Progenitor cell of endocrine pancreas (in vitro differentiated cells): ENCODE measurements around the gene UQCRQ. TPM values are rescaled to one million over a fixed set of nuclear protein-coding genes. Genes with fewer than 3 reads are reported as not detected.

ENCODE experiments used
- DNase-seq: peaks from one replicate; pipeline ENCODE4 v3.0.0; 2021; ENCODE audit warnings: low spot score; ENCODE audit not compliant: unreplicated experiment
- H3K27ac Mint-ChIP-seq: 2 replicates; pipeline ENCODE4 v1.8.0; 2021; ENCODE audit warnings: mild to moderate bottlenecking, moderate library complexity, mixed read lengths
- H3K27me3 Mint-ChIP-seq: 2 replicates; pipeline ENCODE4 v1.8.0; 2021; ENCODE audit warnings: mixed read lengths
- H3K36me3 Mint-ChIP-seq: 2 replicates; pipeline ENCODE4 v1.8.0; 2022; ENCODE audit warnings: mixed read lengths; ENCODE audit not compliant: insufficient read depth
- H3K4me1 Mint-ChIP-seq: 2 replicates; pipeline ENCODE4 v1.8.0; 2021; ENCODE audit warnings: low read depth, mixed read lengths
- H3K4me3 Mint-ChIP-seq: 2 replicates; pipeline ENCODE4 v1.8.0; 2021; ENCODE audit warnings: low read depth, mild to moderate bottlenecking, moderate library complexity, mixed read lengths
- H3K9me3 Mint-ChIP-seq: 2 replicates; pipeline ENCODE4 v1.8.0; 2021; ENCODE audit warnings: low read depth, mixed read lengths
- total RNA-seq: library from RNA; stranded (reverse); gene quantifications from 2 replicates; pipeline ENCODE4 v1.2.1, GENCODE V29; 2021
- TF ChIP-seq, protein P1 (sequence below): fragments of 200-600 bp; sonication (generic); IDR thresholded peaks from one replicate; pipeline ENCODE4 v1.5.0; 2021; ENCODE audit warnings: antibody characterized with exemption, mild to moderate bottlenecking; ENCODE audit not compliant: unreplicated experiment

UQCRQ gene
- total RNA-seq, 1 donor from 2014 or later: 230 TPM

DNA sequence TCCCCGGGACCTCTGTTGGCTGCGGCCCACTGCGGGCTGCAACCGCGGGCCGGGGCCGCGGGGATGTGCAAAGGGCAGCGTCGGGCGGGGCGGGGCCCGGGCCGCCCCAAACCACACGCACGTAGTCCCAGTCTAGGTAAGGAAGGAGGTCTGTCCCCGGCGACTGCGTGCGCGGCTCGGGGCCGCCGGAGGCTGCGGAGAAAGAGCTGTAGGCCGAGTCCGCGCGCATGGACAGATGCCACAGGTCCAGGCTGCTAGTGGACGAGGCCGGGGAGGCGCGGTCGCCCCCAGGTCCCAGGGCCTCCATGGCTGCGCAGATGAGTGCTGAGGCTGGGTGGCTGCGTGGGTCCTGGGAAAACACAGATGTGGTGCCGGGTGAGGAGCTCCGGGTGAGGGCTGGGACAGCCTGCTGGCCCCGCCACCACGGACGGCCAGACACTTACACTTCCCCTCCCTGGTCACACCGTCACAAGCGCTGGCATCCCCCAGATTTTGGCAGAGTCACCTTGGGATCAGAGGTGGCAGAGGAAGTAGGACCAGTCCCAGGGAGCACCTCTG, 40.5 kb upstream of the UQCRQ start:
- peak overlapping the region; percentile 19 for H3K4me3 Mint-ChIP-seq
- no peak overlapping the region for H3K27ac Mint-ChIP-seq
- H3K4me1 Mint-ChIP-seq: peaks cover 5% of the 10 kb centered on the region
- DNase-seq: no peak
- H3K27me3 Mint-ChIP-seq: peaks cover 36% of the 10 kb centered on the region
- TF ChIP-seq, protein P1, sequence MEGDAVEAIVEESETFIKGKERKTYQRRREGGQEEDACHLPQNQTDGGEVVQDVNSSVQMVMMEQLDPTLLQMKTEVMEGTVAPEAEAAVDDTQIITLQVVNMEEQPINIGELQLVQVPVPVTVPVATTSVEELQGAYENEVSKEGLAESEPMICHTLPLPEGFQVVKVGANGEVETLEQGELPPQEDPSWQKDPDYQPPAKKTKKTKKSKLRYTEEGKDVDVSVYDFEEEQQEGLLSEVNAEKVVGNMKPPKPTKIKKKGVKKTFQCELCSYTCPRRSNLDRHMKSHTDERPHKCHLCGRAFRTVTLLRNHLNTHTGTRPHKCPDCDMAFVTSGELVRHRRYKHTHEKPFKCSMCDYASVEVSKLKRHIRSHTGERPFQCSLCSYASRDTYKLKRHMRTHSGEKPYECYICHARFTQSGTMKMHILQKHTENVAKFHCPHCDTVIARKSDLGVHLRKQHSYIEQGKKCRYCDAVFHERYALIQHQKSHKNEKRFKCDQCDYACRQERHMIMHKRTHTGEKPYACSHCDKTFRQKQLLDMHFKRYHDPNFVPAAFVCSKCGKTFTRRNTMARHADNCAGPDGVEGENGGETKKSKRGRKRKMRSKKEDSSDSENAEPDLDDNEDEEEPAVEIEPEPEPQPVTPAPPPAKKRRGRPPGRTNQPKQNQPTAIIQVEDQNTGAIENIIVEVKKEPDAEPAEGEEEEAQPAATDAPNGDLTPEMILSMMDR: no peak
- H3K36me3 Mint-ChIP-seq: no peaks in the 10 kb centered on the region
- H3K9me3 Mint-ChIP-seq: no peaks in the 10 kb centered on the region

DNA sequence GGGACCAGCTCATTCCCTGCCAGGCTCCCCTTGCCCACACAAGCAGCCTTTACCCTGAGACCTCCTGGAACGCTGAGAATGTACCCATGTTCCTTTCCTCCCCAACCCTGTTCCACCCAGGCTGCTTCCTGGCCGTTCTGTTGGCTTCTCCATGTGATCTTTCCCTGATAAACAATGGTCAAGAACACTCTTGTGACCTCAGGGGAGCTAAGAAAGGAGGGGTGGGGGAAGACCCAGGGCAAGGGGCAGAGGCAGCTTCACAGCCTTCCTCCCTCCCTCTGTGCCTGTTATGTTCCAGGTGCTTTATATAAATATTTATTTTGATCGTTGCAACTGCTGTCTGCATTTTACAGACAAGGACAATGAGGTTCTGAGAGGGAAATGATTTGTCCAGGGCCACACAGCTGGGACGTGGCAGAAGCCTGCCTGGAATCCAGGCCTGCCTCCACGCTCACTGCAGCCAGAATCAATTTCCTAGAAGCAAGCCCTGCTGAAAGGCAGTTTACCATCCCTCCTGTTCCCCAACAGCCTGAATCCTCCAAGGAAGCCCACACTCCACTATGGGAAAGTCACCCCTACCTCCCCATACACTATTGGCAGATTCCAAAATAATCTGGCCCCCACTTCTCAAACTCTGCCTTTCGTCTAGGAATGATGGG, 39.9 kb upstream of the UQCRQ start:
- no peak for DNase-seq
- H3K36me3 Mint-ChIP-seq: no peaks in the 10 kb centered on the region
- H3K9me3 Mint-ChIP-seq: no peaks in the 10 kb centered on the region
- TF ChIP-seq, protein P1: no peak
- no peak overlapping the region for H3K4me3 Mint-ChIP-seq
- H3K4me1 Mint-ChIP-seq: peaks cover 9% of the 10 kb centered on the region
- peaks cover 40% of the 10 kb centered on the region for H3K27me3 Mint-ChIP-seq
- H3K27ac Mint-ChIP-seq: no peak overlapping the region

DNA sequence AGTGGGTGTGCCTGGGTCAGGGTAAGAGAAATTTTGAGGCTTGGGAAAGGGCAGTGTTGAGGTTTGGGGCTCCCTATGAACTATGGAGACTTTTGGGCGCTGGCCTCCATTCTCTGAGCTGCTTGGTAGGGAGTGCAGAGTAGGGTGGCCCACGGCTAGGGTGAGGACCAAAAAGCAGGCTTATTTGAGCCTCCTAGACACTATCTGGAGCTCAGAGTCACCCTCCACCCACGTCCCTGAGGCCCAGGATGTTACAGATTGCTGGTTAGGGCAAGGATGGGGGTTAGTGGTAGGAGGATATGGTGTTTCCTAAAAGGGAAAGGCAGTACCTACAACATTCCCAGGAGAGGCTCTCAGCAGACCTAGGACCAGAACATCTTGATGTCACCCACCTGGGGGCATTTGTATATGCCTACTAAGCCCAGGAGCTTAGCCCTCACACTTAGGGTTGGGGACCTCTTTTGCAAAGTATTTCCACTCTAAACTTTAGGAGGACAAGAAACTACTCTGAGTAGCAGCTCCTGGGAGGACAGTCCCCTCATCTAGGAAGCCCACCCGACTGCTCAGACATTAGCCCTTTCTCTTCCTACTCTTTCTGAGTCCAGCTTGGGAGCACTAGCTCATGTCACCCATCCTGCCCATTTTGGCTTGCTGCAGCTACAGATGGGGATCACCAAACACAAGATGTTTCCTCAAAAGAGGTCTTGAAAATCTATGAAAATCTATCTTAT, 38.3 kb upstream of the UQCRQ start:
- no peak overlapping the region for H3K27ac Mint-ChIP-seq
- peaks cover 45% of the 10 kb centered on the region for H3K27me3 Mint-ChIP-seq
- H3K36me3 Mint-ChIP-seq: no peaks in the 10 kb centered on the region
- peaks cover 9% of the 10 kb centered on the region for H3K4me1 Mint-ChIP-seq
- TF ChIP-seq, protein P1: no peak
- H3K9me3 Mint-ChIP-seq: no peaks in the 10 kb centered on the region
- DNase-seq: no peak
- no peak overlapping the region for H3K4me3 Mint-ChIP-seq

DNA sequence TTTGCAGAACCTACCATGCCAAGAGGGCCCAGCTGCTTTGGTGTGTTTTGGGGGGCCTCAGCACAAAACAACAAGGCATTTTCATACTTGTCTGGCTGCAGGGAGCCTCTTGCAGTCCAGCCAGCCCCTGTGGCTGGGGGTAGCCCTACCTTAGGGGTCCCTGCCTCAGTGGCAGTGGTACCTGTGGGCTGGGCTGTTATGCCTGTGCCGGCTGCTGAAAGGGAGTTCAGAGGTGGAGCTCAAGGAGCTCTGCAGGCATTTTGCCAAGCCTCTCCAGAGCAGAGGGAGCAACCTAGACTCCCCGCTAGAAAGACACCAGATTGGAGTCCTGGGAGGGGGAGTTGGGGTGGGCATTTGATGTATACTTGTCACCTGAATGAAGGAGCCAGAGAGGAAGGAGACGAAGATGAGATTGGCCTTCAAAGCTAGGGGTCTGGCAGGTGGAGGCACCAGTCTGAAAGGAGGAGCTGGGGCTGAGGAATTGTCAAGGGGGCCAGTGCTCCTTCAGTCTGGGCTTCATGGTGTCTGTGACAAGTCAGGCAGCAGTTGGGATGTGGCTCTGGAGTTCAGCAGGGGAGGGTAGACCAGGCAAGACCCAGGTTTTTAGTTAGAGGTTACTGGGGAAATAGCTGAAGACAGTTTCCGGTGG, 37.5 kb upstream of the UQCRQ start:
- Mint-ChIP-seq H3K4me1 (peaks cover 7% of the 10 kb centered on the region), H3K27ac (peak overlapping the region; percentile 68), H3K9me3 (no peaks in the 10 kb centered on the region), H3K27me3 (peaks cover 45% of the 10 kb centered on the region), H3K36me3 (no peaks in the 10 kb centered on the region), H3K4me3 (peak overlapping the region; percentile 85)
- DNase-seq: no peak
- TF ChIP-seq, protein P1: no peak

DNA sequence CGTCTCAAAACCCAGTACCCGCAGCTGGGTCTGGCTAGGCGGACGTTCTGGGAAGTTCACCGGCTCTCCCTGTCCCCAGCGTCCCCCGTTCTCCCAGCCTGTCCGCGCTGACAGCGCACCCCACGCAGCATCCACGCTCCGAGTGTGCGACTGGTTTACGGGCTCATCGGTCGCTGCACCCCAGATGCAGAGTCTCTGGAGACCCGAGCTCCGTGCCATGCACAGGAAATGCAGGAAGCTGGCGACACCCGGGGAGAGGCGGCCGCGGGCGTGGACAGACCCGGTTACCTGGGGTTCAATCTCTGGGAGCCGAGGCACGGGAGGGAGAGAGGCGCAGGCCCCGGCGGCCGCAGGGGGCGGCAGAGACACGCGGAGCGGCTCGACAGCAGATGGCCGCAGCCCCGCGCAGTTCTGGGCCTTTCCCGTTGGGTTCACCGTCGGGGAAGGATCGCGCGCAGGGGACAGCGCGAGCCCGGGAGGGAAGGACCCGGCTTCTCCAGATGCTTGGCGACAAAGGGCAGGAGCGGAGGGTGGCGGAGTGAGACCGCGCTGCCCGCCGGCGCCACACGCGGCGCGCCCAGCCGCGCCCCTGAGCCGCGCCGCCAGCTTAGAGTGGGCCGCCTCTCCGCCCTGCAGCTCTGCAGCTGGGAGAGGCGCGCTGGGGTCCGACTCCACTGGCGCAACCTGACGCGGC, 36.6 kb upstream of the UQCRQ start:
- H3K27me3 Mint-ChIP-seq: peaks cover 48% of the 10 kb centered on the region
- TF ChIP-seq, protein P1: peak; percentile 87
- H3K4me3 Mint-ChIP-seq: peak overlapping the region; percentile 85
- no peaks in the 10 kb centered on the region for H3K36me3 Mint-ChIP-seq
- peak; percentile 72 for DNase-seq
- H3K27ac Mint-ChIP-seq: peak overlapping the region; percentile 93
- peaks cover 7% of the 10 kb centered on the region for H3K4me1 Mint-ChIP-seq
- H3K9me3 Mint-ChIP-seq: no peaks in the 10 kb centered on the region
